Lower lobe of right lung (tissue), 2 donors: ENCODE data around the gene GRP. TPM values are rescaled to one million over a fixed set of nuclear protein-coding genes. Genes with fewer than 3 reads are reported as not detected.

Experiments
- ATAC-seq, 2 donors: fragments of 200-7000 bp; cut with Tn5 transposase; one replicate each; pipeline ENCODE4 v1.9.1; 2020 to 2022; ENCODE audit warnings: mild to moderate bottlenecking in 2 of 2, moderate library complexity in 2 of 2
- DNase-seq: peaks from one replicate; pipeline ENCODE4 v3.0.0-alpha.2; 2020
- H3K27ac ChIP-seq: fragments of 200-600 bp; one replicate; pipeline ENCODE4 v1.8.0; 2022
- H3K27me3 ChIP-seq: fragments of 200-600 bp; one replicate; pipeline ENCODE4 v1.8.0; 2022; ENCODE audit warnings: low read depth
- H3K36me3 ChIP-seq: fragments of 200-600 bp; one replicate; pipeline ENCODE4 v1.8.0; 2022; ENCODE audit warnings: mild to moderate bottlenecking
- H3K4me1 ChIP-seq: fragments of 200-600 bp; one replicate; pipeline ENCODE4 v1.8.0; 2022
- H3K4me3 ChIP-seq: fragments of 200-600 bp; one replicate; pipeline ENCODE4 v1.8.0; 2022; ENCODE audit warnings: mild to moderate bottlenecking
- H3K9me3 ChIP-seq: fragments of 200-600 bp; one replicate; pipeline ENCODE4 v1.8.0; 2022
- intact Hi-C: fragments of 100-400 bp; cut with DNase I; formaldehyde crosslinking; loops from one replicate; pipeline ENCODE4 v1.11.0; 2022
- total RNA-seq: library from RNA; stranded (reverse); fragmentation: NEBNext Ultra II Directional; extraction: Animal tissue kit (Norgen Biotek cat#: 25700); gene quantifications from one replicate; pipeline ENCODE4 v1.2.1, GENCODE V29; 2021
- TF ChIP-seq, protein P1 (sequence below): fragments of 200-600 bp; IDR thresholded peaks from one replicate; pipeline ENCODE4 v1.8.0; 2022; ENCODE audit warnings: antibody characterized with exemption, mild to moderate bottlenecking
- donor health status: DM: no; HTN: yes; CAD: no; lungs with severe emphysema.

GRP gene
- total RNA-seq, 1 donor from 2014 or later = 1.7 TPM

DNA sequence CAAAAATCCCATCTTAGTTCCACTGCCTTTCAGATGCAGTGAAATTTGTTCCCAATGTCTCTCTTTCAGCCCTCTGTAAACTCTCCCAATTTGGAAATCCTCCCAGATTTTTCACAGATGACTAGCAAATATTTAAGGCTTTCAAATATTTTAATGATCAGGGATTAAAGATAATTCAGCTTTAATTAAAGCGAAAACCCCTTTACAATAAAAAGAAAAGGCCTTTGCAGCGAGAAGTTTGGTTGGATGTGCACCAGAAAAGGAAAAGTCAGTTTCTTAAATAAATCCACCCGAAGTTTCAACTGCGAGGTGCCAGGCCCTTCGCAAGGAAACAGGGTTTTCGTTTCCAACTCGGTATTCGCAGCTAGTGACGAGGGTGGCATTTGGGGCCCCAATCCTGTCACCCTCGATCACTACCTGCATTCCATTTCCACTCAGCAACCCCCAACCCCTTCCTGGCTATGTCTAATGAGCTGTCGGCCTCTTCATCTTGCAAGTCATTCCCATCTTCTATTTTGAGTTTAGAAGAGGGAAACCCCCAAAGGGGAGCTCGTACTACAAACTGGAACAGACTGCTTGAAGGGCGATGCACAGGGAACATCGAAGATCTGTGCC is 51.8 kb downstream of the GRP start:
- Histone ChIP-seq H3K4me1 (peaks cover 27% of the 10 kb centered on the region), H3K4me3 (no peak overlapping the region), H3K36me3 (no peaks in the 10 kb centered on the region), H3K27ac (no peak overlapping the region), H3K27me3 (peaks cover 98% of the 10 kb centered on the region), H3K9me3 (no peaks in the 10 kb centered on the region)
- DNase-seq (no peak), ATAC-seq (no peak)
- intact Hi-C loops = no loop called here
- TF ChIP-seq, protein P1, sequence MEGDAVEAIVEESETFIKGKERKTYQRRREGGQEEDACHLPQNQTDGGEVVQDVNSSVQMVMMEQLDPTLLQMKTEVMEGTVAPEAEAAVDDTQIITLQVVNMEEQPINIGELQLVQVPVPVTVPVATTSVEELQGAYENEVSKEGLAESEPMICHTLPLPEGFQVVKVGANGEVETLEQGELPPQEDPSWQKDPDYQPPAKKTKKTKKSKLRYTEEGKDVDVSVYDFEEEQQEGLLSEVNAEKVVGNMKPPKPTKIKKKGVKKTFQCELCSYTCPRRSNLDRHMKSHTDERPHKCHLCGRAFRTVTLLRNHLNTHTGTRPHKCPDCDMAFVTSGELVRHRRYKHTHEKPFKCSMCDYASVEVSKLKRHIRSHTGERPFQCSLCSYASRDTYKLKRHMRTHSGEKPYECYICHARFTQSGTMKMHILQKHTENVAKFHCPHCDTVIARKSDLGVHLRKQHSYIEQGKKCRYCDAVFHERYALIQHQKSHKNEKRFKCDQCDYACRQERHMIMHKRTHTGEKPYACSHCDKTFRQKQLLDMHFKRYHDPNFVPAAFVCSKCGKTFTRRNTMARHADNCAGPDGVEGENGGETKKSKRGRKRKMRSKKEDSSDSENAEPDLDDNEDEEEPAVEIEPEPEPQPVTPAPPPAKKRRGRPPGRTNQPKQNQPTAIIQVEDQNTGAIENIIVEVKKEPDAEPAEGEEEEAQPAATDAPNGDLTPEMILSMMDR = no peak

DNA sequence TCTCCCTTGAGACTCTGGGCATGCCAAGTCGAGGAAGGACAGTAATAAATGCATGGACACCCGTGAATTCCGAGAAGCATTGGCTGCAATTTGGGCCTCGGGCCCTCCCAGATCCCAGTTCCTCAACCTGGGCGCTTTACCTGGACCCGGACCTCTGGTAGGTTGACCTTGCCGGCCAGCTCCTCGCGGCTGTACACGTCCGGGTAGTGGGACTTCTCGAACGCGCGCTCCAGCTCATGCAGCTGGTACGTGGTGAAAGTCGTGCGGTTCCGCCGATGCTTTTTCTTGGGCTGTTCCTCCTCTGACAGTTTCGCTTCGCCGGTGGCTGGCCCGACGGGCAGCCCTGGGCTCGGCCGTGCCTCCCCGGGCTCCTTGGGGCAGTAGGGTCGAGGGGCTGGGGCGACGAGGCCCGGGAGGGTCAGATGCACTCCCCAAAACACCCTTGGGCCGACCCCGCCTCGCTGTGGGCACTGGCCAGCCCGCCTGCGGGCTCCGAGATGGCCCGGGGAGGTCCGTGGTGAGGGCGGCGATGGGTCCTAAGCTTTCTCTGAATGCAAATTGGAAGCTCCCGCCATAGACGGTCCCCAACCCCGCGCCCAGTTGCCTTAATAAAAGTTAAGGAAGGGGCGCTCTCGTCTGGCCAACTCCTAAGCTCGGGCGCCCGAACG is 52.4 kb downstream of the GRP start:
- peak; percentile 5 to 6 for ATAC-seq

DNA sequence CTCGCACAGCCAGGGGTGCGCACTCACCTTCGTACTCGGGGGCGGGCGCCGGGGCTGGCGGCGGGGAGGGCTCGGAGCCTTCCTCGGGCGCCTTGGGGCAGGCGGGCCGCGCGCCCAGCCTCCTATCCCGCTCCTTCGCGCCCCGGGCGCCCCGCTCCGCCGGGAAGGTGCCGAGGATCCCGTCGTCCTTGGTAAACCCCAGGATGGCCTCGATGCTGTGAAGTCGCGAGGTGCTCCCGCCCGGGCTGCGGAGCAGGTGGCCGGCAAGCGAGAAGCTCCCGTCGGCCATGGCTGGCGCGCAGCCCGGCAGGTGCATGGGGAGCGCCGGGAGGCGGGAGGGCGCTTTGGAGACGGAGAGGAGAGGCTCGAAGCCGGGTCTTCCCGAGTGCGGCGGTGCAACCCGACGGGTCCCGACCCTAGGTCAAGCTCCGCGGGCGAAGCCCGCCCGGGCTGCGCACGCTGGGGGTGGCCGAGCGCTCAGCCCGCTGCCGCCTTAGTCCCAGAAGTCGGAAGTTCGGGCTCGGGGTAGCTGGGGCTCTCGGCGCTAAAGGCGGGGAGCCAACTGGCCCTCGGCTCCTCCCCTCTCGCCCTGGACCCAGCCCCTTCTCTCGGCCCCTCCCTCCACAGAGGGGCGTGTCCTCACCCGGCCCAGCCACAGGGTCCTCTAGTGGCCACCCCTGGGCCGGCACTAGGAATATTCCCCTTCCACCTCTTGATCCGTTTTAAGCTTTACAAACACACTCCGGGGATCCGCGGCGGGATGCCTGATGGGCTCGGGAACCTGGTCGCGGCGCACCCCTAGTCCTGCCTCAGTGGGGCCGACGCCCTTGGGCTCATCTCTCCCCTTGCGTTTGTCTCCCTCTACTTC is 53.2 kb downstream of the GRP start, which contains the start of gene RAX:
TSS of gene RAX (minus strand) at position 564 of the 868 bp plus-strand sequence. CDS start at position 316, 248 bp downstream.
- peak; percentile 44 to 45 for ATAC-seq
- H3K4me3 ChIP-seq = peak within 1 kb of the TSS; percentile 43
- intact Hi-C loops = no loop called here
- H3K36me3 ChIP-seq = no peaks in the 10 kb centered on the region
- DNase-seq = no peak
- TF ChIP-seq, protein P1 = no peak
- peaks cover 95% of the 10 kb centered on the region for H3K27me3 ChIP-seq
- H3K4me1 ChIP-seq = peaks cover 24% of the 10 kb centered on the region
- no peak within 1 kb of the TSS for H3K27ac ChIP-seq
- H3K9me3 ChIP-seq = no peaks in the 10 kb centered on the region

More for the DNA sequence above, 52.4 kb downstream of the GRP start:
- Histone ChIP-seq H3K36me3 (no peaks in the 10 kb centered on the region), H3K27me3 (peaks cover 98% of the 10 kb centered on the region), H3K27ac (no peak overlapping the region), H3K9me3 (no peaks in the 10 kb centered on the region), H3K4me3 (peak overlapping the region; percentile 43), H3K4me1 (peaks cover 27% of the 10 kb centered on the region)
- TF ChIP-seq, protein P1 = no peak
- DNase-seq = no peak
- intact Hi-C loops = no loop called here

DNA sequence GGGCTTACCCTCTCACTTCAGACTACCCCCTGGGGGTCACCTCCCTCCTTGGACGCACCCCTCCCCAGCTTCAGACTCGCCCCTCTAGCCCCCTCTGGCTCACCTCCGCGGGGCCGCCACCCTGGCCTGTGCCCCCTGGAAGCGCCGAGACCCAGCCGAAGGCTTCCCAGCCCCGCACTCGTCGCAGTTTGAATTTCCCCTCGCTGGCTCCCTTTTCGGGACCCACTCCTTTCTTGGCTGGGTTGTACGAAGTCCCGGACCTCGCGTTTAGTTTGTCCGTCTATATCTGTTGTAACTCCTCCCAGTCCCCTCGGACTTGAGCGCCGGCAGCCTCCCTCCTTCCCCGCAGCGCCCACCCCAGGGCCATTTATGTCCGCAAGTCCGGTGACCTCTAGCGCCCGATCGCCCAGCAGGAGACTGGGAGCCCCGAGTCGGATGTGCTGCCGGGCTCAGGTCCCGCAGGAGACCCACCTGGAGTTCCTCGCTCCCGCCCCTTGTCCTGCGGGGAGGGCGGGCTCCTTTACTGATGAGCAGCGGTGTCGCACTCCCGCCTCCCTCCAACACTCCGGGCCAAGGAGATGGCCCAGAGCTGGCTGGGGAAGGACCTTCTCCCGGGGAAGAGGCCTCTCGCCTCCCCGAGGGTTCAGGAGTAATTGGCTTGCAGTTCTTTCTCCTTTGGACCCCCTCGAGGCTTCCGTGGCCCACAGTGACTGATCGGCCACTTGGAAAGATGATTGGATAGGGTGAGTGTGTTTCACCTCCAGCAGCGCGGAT is 54.0 kb downstream of the GRP start:
- TF ChIP-seq, protein P1 = no peak
- Histone ChIP-seq H3K9me3 (no peaks in the 10 kb centered on the region), H3K4me1 (peaks cover 17% of the 10 kb centered on the region), H3K27ac (no peak overlapping the region), H3K4me3 (no peak overlapping the region), H3K36me3 (no peaks in the 10 kb centered on the region), H3K27me3 (peaks cover 91% of the 10 kb centered on the region)
- intact Hi-C loops = no loop called here
- ATAC-seq (peak in 1 of 2 donors; percentile 4), DNase-seq (no peak)

DNA sequence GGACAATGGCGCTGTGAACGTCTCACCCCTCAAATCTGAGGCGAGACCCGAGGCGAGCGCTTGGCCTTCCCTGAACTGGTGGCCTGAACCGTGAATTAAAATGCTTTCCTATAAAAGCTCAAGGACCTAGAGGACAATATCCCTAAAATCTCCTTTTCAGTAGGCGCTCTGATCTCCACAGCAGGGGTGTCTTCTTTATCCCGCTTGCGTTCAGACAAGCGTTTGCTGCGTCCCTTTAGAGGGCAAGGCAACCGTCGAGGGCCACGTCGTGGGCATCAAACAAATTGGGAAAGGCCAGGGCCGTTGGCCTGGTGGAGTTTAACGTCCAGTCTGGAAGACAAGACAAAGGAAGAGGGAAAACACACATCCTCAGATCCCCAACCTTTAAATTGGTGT is 54.6 kb downstream of the GRP start:
- H3K36me3 ChIP-seq = no peaks in the 10 kb centered on the region
- H3K9me3 ChIP-seq = no peaks in the 10 kb centered on the region
- peaks cover 89% of the 10 kb centered on the region for H3K27me3 ChIP-seq
- ATAC-seq = no peak
- DNase-seq = no peak
- H3K4me1 ChIP-seq = peaks cover 17% of the 10 kb centered on the region
- no peak overlapping the region for H3K4me3 ChIP-seq
- H3K27ac ChIP-seq = no peak overlapping the region
- TF ChIP-seq, protein P1 = no peak
- intact Hi-C loops = no loop called here
